Activated CD4-positive, alpha-beta T cell treated with anti-CD3 and anti-CD28 coated beads, Interleukin-2, amount 50 U/mL, for 24 hours (primary cell): Measurements from ENCODE around the gene WBP1L.
"Not testable (repeated sequence)": the region's sequence is repeated elsewhere in the genome, so short reads cannot be mapped to it uniquely, and the experiment has no call there.

Experiments used
- DNase-seq, 2 donors: peaks; one replicate each; pipeline ENCODE4 v3.0.0-alpha.2; 2020; ENCODE audit warnings: low read depth in 1 of 2, low spot score in 1 of 2

WBP1L gene

GRCh38 chr10:102758240-102758932, 14.6 kb downstream of the WBP1L start:
- DNase-seq = no peak

- not testable (repeated sequence) for DNase-seq
Measured at GRCh38 chr10:102758933-102759262, 15.2 kb downstream of the WBP1L start.

- DNase-seq = no peak
Measured at GRCh38 chr10:102759497-102760210, 15.9 kb downstream of the WBP1L start.

GRCh38 chr10:102761981-102762380, 18.2 kb downstream of the WBP1L start:
- DNase-seq = no peak

- no peak for DNase-seq
Measured at GRCh38 chr10:102762401-102763015, 18.8 kb downstream of the WBP1L start.

GRCh38 chr10:102763037-102763607, 19.4 kb downstream of the WBP1L start:
- DNase-seq = no peak

GRCh38 chr10:102764470-102765161, 20.9 kb downstream of the WBP1L start:
- DNase-seq = no peak

GRCh38 chr10:102765336-102765735, 21.6 kb downstream of the WBP1L start:
- DNase-seq = no peak

- DNase-seq = no peak
Measured at GRCh38 chr10:102767428-102768160, 23.8 kb downstream of the WBP1L start.

GRCh38 chr10:102769375-102770107, 25.8 kb downstream of the WBP1L start:
- no peak for DNase-seq

GRCh38 chr10:102770108-102770482, 26.3 kb downstream of the WBP1L start:
- DNase-seq = no peak

GRCh38 chr10:102770792-102771191, 27.0 kb downstream of the WBP1L start:
- no peak for DNase-seq

GRCh38 chr10:102773320-102773719, 29.6 kb downstream of the WBP1L start:
- DNase-seq = no peak

GRCh38 chr10:102773986-102774385, 30.2 kb downstream of the WBP1L start:
- no peak for DNase-seq

GRCh38 chr10:102775201-102775934, 31.6 kb downstream of the WBP1L start:
- no peak for DNase-seq

GRCh38 chr10:102775935-102776669, 32.4 kb downstream of the WBP1L start:
- DNase-seq = no peak

- no peak for DNase-seq
Measured at GRCh38 chr10:102776779-102777456, 33.2 kb downstream of the WBP1L start.
